Ovary (tissue), 3 donors: Measurements from ENCODE around the gene P2RX1.

Source experiments
- CTCF ChIP-seq, 3 donors: fragments of 450-650 bp in 2 of 3; fragments of 200-600 bp in 1 of 3; IDR thresholded peaks; one replicate each; pipeline versions ENCODE4 v1.5.1 to v1.8.0; 2016 to 2022; ENCODE audit warnings: antibody characterized with exemption in 3 of 3, mild to moderate bottlenecking in 1 of 3
- POLR2A ChIP-seq: fragments of 450-650 bp; IDR thresholded peaks from one replicate; pipeline ENCODE4 v1.6.1; 2017; ENCODE audit warnings: antibody characterized with exemption, mild to moderate bottlenecking, moderate library complexity
- donor health status: DM: no; HTN: no; CAD: no.

DNA sequence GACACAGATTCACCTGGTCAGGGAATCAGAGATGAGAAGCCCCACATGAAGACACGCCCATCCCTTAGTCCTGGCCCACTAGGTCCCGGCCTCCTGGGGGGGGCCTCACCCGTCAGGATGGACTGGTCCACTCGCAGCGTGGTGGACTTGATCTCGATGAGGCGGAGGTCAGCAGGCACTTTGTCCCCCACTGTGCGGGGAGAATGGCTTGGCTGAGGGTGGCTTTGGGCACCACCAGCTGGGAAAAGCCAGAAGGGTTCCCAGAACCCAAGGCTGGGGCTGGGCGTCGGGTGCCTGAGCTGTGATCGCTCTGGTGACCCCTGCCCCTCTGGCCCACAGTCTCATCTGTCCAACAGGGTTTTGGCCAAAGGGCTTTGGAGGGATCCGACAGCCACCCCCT lies 34.3 kb upstream of the P2RX1 start:
- TF ChIP-seq CTCF (IDR thresholded peaks at IDR 0.05): no peak
- TF ChIP-seq POLR2A: no peak
